H1 (cell line): Measurements from ENCODE around the gene AZGP1. TPM values are rescaled to one million over a fixed set of nuclear protein-coding genes. Genes with fewer than 3 reads are reported as not detected.
A peak's percentile ranks its signal among the peaks of the same experiment; 100 is the strongest.

Source experiments
- ASH2L ChIP-seq: fragments of 200-600, 300-600 bp; sonication (generic); IDR thresholded peaks from one replicate; pipeline ENCODE4 v1.7.1; 2017; ENCODE audit warnings: low read length
- ATF2 ChIP-seq: IDR thresholded peaks from 2 replicates; pipeline ENCODE4 v1.6.1; 2012; ENCODE audit warnings: low read length, inconsistent platforms
- BRCA1 ChIP-seq: IDR thresholded peaks from 2 replicates; pipeline ENCODE4 v1.6.1; 2012; ENCODE audit warnings: low read depth, low read length, improper control_type of control experiment
- CHD7 ChIP-seq: fragments of 300-600 bp; sonication (generic); IDR thresholded peaks from 2 replicates; pipeline ENCODE4 v1.7.1; 2012; ENCODE audit warnings: low read length, moderate library complexity, mild to moderate bottlenecking, inconsistent platforms; ENCODE audit not compliant: insufficient replicate concordance
- MAFK ChIP-seq: IDR thresholded peaks from 2 replicates; pipeline ENCODE4 v1.6.1; 2012; ENCODE audit warnings: low read depth, mild to moderate bottlenecking, improper control_type of control experiment, low read length
- RXRA ChIP-seq: IDR thresholded peaks from 2 replicates; pipeline ENCODE4 v1.6.1; 2011; ENCODE audit warnings: low read depth, mild to moderate bottlenecking, low read length, moderate library complexity; ENCODE audit not compliant: insufficient read depth
- SP1 ChIP-seq: IDR thresholded peaks from 2 replicates; pipeline ENCODE4 v1.6.1; 2011; ENCODE audit warnings: low read depth, low read length
- polyA plus RNA-seq, 7 experiments: library from polyadenylated mRNA; depleted of rRNA in 3 of 7; stranded (reverse) in 5 of 7; unstranded in 2 of 7; fragments of >200 nt in 5 of 7; fragments of 200-250 nt in 2 of 7; gene quantifications; 1 replicate in 5 of 7; 2 replicates in 1 of 7; 4 replicates in 1 of 7; pipeline versions ENCODE4 v1.2.1 to v1.2.3, GENCODE V29; 2011 to 2013; ENCODE audit warnings: missing spikeins in 2 of 7, mixed read lengths in 2 of 7
- total RNA-seq: library from RNA; stranded (reverse); fragmentation: NEBNext Ultra II Directional; extraction: Animal tissue kit (Norgen Biotek cat#: 25700); gene quantifications from 2 replicates; pipeline ENCODE4 v1.2.1, GENCODE V29; 2021

Gene AZGP1
- total and polyA plus RNA-seq, 2 of the 8 experiments (the other 6 are each of a cell fraction or from before 2014, with no cell fraction given), result 0.52 to 0.68 TPM

GRCh38 chr7:100015232-100016214 is 39.7 kb upstream of the AZGP1 start, which contains the start of gene ZKSCAN1 (continued):
- no peak for TF ChIP-seq BRCA1
- TF ChIP-seq CHD7, result no peak
- peak; percentile 54 for TF ChIP-seq ASH2L
- TF ChIP-seq MAFK, result no peak
- TF ChIP-seq ATF2, result no peak
- no peak for TF ChIP-seq SP1
- TF ChIP-seq RXRA, result no peak
